GM18517 (cell line): Measurements from ENCODE around the gene UGT2A3.

ENCODE experiments used
- ATAC-seq: cut with Tn5 transposase; IDR thresholded peaks from one replicate; pipeline ENCODE4 v1.9.1; 2021; ENCODE audit warnings: mild to moderate bottlenecking, moderate library complexity; ENCODE audit not compliant: unreplicated experiment

UGT2A3 gene

GRCh38 chr4:68917016-68917415 is 34.6 kb downstream of the UGT2A3 start:
- no peak for ATAC-seq

DNA sequence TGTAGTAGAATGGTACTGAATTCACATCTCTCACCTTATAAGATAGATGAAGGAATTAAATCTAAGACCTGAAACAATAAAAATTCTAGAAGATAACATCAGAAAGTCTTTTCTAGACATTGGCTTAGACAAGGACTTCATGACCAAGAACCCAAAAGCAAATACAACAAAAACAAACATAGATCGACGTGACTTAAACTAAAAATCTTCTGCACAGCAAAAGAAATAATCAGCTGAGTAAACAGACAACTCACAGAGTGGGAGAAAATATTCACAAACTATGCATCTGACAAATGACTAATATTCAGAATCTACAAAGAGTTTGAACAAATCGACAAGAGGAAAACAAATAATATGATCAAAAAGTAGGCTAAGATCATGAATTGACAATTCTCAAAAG is 38.8 kb downstream of the UGT2A3 start:
- ATAC-seq, result no peak

DNA sequence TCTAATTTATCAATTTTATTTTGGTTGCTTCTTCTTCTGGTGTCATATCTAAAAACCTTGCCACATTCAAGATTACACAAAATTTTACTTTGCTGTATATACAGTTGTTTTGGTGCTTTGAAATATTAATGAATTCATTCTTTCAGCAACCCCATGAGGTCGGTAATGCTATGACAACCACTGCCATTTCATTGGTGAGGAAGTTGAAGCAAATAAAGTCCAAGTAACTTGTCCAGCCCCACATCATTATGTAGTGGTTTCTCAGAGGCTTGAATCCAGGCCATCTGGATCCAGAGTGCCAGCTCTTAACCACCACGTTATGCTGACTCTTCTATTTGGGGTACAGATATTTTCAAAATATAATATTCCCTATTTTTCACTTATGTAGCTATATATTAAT is 42.2 kb downstream of the UGT2A3 start:
- ATAC-seq, result no peak

DNA sequence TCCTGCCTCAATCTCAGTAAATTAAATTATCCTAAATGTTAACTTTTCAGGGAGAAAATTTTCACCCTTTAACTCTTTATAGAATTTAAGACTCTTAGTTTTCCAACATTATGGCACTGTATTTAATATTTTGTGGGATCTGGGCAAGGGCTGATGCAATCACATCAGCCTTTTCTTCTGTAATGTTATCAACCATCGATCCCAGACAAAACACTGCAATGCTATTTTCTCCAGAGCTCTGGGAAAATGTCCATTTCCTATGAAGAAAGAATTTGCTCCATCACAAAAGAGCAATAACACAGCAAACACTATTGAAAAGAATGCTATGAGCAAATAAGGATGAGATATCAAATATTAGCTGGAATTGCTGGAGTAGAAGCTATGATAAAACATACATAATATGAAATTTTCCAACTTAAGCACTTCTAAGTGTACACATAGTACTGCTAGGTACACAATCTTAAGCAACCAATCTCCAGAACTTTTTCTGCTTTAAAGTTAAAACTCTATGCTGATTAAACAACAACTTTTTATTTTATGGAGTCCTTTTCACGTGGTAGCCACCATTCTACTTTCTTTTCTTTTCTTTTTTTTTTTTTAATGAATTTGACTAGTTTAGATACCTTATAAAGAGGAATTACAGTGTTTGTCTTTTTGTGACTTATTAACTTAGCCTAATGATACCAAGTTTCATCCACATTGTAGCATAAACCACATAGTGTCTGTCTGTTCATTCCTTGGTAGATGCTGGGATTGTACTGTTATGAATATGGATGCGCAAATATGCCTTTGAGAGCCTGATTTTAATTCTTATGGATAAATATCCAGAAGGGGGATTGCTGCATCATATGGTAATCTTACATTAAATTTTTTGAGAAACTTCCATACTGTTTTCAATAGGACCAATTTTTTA is 43.6 kb downstream of the UGT2A3 start:
- ATAC-seq, result no peak

DNA sequence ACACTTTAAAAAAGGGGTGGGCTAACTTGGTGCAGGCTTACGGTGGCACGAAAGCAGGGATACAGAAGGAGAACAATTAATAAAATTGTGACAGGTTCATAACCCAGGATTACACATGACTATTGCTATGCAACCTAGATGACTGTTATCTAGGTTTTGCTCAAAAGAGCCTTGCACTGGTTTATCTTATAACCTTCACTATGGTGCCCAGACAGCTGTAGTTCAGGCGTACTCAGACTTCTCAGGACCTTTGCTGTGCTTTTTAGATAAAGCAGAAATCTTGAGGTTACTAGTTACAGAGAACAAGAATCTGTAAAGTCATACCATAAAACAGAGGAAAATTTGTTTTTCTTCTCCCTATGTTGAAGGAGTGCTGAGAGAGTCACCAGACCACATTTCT is 44.4 kb downstream of the UGT2A3 start:
- no peak for ATAC-seq

DNA sequence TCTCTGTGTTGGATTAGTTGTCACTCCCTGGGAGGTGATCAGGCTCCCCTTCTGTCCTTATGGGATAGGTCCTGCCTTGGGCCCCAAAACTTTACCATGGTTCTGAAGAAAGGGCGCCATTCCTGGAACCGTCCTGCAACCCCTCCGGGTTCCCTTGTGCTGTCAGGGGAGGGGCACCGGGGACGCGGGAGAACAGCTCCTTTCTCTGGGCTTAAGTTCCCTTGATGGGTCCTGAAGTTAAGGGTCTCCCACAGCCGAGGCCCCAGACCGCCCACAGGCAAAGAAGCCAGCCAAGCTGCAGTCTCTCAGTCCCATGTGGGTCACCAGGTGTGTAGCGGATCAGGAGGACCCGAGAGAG is 44.8 kb downstream of the UGT2A3 start:
- ATAC-seq, result no peak

DNA sequence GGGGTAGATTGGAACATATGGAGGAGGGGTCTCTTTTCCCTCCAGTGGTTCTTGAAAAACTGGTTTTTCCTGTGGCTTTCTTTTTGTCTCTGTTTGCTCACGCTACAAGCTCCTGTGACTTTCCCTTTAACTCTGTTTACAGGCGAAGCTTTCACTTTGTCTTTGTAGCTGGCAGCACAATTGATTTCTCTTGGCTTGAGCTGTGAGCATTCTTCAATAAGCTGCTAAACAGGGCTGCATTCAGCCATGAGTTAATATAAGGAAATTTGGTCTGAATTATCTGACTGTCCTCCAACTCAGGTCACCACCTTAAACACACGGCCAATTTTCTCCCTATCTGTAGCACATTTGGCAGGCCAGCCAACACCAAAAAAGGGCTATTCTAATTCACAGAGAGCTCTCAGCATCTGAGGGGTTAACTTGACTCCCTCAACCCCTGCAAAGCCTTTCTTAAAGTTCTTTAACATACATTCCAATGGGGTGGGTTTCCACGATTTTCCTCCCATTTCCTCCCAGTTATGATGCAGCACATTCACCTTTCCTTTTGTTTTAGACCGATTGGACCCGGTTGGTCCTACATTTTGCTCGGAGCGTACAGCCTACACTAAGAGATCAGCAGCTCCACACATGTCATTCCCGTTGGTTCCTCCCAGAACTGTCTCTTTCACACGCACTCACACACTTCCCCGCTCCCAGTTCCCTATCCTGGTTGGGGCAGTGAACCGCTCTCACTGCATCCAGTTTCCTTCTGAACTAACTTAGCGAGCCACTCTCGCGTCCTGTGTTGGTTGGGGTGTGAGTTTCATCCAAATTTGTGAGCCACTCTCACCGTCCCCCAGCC is 45.4 kb downstream of the UGT2A3 start:
- no peak for ATAC-seq

- no peak for ATAC-seq
Observed at GRCh38 chr4:68905598-68905938, 46.0 kb downstream of the UGT2A3 start.

GRCh38 chr4:68904786-68905185 is 46.8 kb downstream of the UGT2A3 start:
- ATAC-seq, result peak; percentile 59

DNA sequence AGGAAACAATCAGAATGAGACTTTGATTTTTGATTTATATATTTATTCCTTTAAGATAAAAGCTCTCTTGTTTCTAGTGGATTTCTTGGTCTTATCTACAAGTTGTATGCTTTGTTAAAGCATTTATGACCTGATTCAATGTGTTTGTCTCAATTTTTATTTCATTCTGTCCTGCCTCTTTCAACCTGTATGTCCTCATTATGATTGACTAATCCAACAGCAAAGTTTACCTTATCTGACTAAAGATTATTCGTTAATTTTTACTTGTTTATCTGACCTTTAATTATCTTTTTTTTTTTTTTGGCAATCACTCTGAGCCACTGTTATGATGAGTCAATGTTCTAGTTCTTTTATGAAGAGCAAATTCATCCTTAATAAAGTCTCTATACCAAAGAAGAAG is 54.9 kb downstream of the UGT2A3 start:
- no peak for ATAC-seq

GRCh38 chr4:68895561-68896198 is 55.9 kb downstream of the UGT2A3 start:
- no peak for ATAC-seq

DNA sequence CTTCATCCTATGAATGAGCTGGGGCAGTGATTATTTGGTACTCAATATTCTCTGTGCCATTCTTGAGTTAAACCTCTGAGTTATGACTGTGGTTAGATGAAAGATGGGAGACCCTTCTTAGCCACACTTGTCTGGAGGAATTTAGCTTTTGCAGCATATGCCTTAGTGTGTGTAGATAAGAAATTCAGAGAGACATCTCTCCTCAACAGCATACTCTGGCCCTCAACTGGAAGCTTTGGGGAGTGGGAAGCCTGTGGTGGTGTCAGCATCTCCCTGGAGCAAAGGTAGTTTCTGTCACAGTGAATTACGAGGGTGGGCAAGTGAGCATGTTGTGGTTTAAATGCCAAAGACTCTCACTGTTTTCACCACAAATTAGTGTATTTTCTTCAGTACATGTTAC is 58.7 kb downstream of the UGT2A3 start:
- no peak for ATAC-seq

- ATAC-seq, result no peak
Observed at GRCh38 chr4:68891678-68892077, 59.9 kb downstream of the UGT2A3 start.

DNA sequence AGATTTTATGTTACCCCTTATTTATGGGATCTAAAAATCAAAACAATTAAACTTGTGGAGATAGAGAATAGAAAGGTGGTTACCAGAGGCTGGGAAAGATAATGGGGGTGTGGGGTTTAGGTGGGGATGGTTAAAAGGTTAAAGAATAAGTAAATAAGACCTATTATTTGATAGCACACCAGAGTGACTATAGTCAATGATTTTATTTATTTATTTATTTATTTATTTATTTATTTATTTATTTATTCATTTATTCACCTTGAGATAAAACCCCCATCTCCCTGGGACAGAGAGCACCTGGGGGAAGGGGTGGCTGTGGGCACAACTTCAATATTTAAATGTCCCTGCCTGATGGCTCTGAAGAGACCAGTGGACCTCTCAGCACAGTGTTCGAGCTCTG is 66.1 kb downstream of the UGT2A3 start:
- no peak for ATAC-seq

DNA sequence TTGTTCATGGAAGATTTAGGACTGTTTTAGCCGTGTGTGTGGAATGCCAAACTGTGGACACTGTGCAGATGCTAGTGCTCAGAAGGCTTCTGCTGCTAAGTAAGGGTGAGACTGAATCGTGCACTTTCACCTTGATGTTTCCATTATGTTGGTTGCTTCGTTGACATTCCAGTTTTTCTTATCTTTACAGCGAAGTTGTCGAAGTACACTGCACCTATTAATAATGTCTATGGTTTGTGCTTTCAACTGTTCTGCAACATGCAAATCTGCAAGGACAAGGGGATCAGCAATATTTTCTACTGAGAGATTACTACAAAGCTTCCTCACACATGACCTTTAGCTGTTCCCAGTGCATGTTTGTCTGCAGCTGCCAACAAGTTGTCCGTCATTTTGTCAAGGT is 67.7 kb downstream of the UGT2A3 start:
- ATAC-seq, result no peak
